Activated CD4-positive, alpha-beta memory T cell treated with anti-CD3 and anti-CD28 coated beads, Interleukin-2, amount 10 ng/mL, durations not matched to agents 7 days and 5 days (primary cell): Measurements from ENCODE around the gene GP9. TPM values are rescaled to one million over a fixed set of nuclear protein-coding genes. Genes with fewer than 3 reads are reported as not detected.

ENCODE experiments used
- CTCF ChIA-PET: fragments of 350-600 bp; sonication (Branson Sonifier 250); formaldehyde crosslinking; loops from one replicate; lab custom pipeline; 2021; ENCODE audit warnings: antibody characterized with exemption, inconsistent platforms; lab: Charles Lee
- POLR2A ChIA-PET: fragments of 350-600 bp; sonication (Branson Sonifier 250); formaldehyde crosslinking; loops from one replicate; lab custom pipeline; 2021; ENCODE audit warnings: antibody characterized with exemption; lab: Charles Lee
- DNase-seq: peaks from one replicate; pipeline ENCODE4 v3.0.0-alpha.2; 2020
- H3K27ac Mint-ChIP-seq: one replicate; pipeline ENCODE4 v1.8.0; 2021; ENCODE audit warnings: mild to moderate bottlenecking, mixed read lengths
- H3K27me3 Mint-ChIP-seq: one replicate; pipeline ENCODE4 v1.8.0; 2021; ENCODE audit warnings: mixed read lengths
- H3K36me3 Mint-ChIP-seq: one replicate; pipeline ENCODE4 v1.8.0; 2021; ENCODE audit warnings: low read depth, mixed read lengths
- H3K4me1 Mint-ChIP-seq: one replicate; pipeline ENCODE4 v1.8.0; 2021; ENCODE audit warnings: mixed read lengths
- H3K4me3 Mint-ChIP-seq: one replicate; pipeline ENCODE4 v1.8.0; 2021; ENCODE audit warnings: mild to moderate bottlenecking, mixed read lengths
- H3K9me3 Mint-ChIP-seq: one replicate; pipeline ENCODE4 v1.8.0; 2021; ENCODE audit warnings: mixed read lengths
- total RNA-seq, 2 experiments: library from RNA; stranded (reverse); gene quantifications; one replicate each; pipeline ENCODE4 v1.2.3, GENCODE V29; 2021

GP9 gene
- total RNA-seq, 2 experiments from 2014 or later, result not detected

GRCh38 chr3:129031476-129032215, 28.9 kb upstream of the GP9 start:
- Mint-ChIP-seq H3K27ac (no peak overlapping the region), H3K4me1 (peaks cover 7% of the 10 kb centered on the region), H3K36me3 (no peaks in the 10 kb centered on the region), H3K9me3 (no peaks in the 10 kb centered on the region), H3K4me3 (no peak overlapping the region), H3K27me3 (peaks cover 3% of the 10 kb centered on the region)
- POLR2A ChIA-PET, result no interaction called here
- CTCF ChIA-PET, result interaction anchor here (0.9 to 7.7 kb wide), 5 partner anchors 10 to 22 kb away, joined by 3 to 123 read pairs (median 3); no protein-coding TSS in a partner anchor
- DNase-seq, result no peak

GRCh38 chr3:129032716-129033115, 27.9 kb upstream of the GP9 start:
- peaks cover 3% of the 10 kb centered on the region for H3K27me3 Mint-ChIP-seq

GRCh38 chr3:129033151-129033550, 27.4 kb upstream of the GP9 start:
- ChIA-PET POLR2A (no interaction called here), CTCF (no interaction called here)
- Mint-ChIP-seq H3K36me3 (no peaks in the 10 kb centered on the region), H3K4me1 (peaks cover 4% of the 10 kb centered on the region), H3K4me3 (no peak overlapping the region), H3K27me3 (peaks cover 3% of the 10 kb centered on the region), H3K27ac (no peak overlapping the region), H3K9me3 (no peaks in the 10 kb centered on the region)
- no peak for DNase-seq

More at GRCh38 chr3:129032716-129033115, 27.9 kb upstream of the GP9 start:
- H3K4me1 Mint-ChIP-seq, result peaks cover 4% of the 10 kb centered on the region
- H3K4me3 Mint-ChIP-seq, result no peak overlapping the region
- CTCF ChIA-PET, result interaction anchor here (1.2 kb wide), 1 partner anchor 9 kb away, joined by 3 read pairs; no protein-coding TSS in a partner anchor
- H3K9me3 Mint-ChIP-seq, result no peaks in the 10 kb centered on the region
- H3K27ac Mint-ChIP-seq, result no peak overlapping the region
- POLR2A ChIA-PET, result no interaction called here
- DNase-seq, result no peak
- H3K36me3 Mint-ChIP-seq, result no peaks in the 10 kb centered on the region

GRCh38 chr3:129033633-129034321, 26.8 kb upstream of the GP9 start:
- peaks cover 5% of the 10 kb centered on the region for H3K27me3 Mint-ChIP-seq
- H3K27ac Mint-ChIP-seq, result no peak overlapping the region
- peaks cover 4% of the 10 kb centered on the region for H3K4me1 Mint-ChIP-seq
- CTCF ChIA-PET, result no interaction called here
- H3K36me3 Mint-ChIP-seq, result no peaks in the 10 kb centered on the region
- no peaks in the 10 kb centered on the region for H3K9me3 Mint-ChIP-seq
- POLR2A ChIA-PET, result no interaction called here
- no peak overlapping the region for H3K4me3 Mint-ChIP-seq
- no peak for DNase-seq

- Mint-ChIP-seq H3K27me3 (peaks cover 9% of the 10 kb centered on the region), H3K36me3 (no peaks in the 10 kb centered on the region), H3K4me3 (no peak overlapping the region), H3K9me3 (no peaks in the 10 kb centered on the region), H3K4me1 (peaks cover 4% of the 10 kb centered on the region), H3K27ac (no peak overlapping the region)
- DNase-seq, result no peak
- CTCF ChIA-PET, result interaction anchor here (1.0 kb wide), 1 partner anchor 64 kb away, joined by 3 read pairs; no protein-coding TSS in a partner anchor
- POLR2A ChIA-PET, result no interaction called here
Measured at GRCh38 chr3:129034642-129035041, 25.9 kb upstream of the GP9 start.

- no peak for DNase-seq
- Mint-ChIP-seq H3K27me3 (peaks cover 10% of the 10 kb centered on the region), H3K9me3 (no peaks in the 10 kb centered on the region), H3K36me3 (no peaks in the 10 kb centered on the region), H3K4me3 (no peak overlapping the region), H3K27ac (no peak overlapping the region), H3K4me1 (peaks cover 4% of the 10 kb centered on the region)
- ChIA-PET CTCF (interaction anchor here (1.0 to 2.2 kb wide), 3 partner anchors 18 to 65 kb away, joined by 3 to 9 read pairs (median 6); no protein-coding TSS in a partner anchor), POLR2A (no interaction called here)
Measured at GRCh38 chr3:129035360-129036221, 25.0 kb upstream of the GP9 start.

- H3K27ac Mint-ChIP-seq, result no peak overlapping the region
- DNase-seq, result no peak
- H3K36me3 Mint-ChIP-seq, result no peaks in the 10 kb centered on the region
- H3K9me3 Mint-ChIP-seq, result no peaks in the 10 kb centered on the region
- H3K27me3 Mint-ChIP-seq, result peaks cover 10% of the 10 kb centered on the region
- H3K4me3 Mint-ChIP-seq, result no peak overlapping the region
- POLR2A ChIA-PET, result no interaction called here
- CTCF ChIA-PET, result interaction anchor here (1.8 to 2.2 kb wide), 3 partner anchors 9 to 66 kb away, joined by 6 to 9 read pairs (median 9); no protein-coding TSS in a partner anchor
- peaks cover 4% of the 10 kb centered on the region for H3K4me1 Mint-ChIP-seq
Measured at GRCh38 chr3:129036222-129037092, 24.1 kb upstream of the GP9 start.

GRCh38 chr3:129037093-129037419, 23.5 kb upstream of the GP9 start:
- CTCF ChIA-PET, result interaction anchor here (1.8 to 2.2 kb wide), 3 partner anchors 10 to 67 kb away, joined by 6 to 9 read pairs (median 9); no protein-coding TSS in a partner anchor
- Mint-ChIP-seq H3K4me3 (no peak overlapping the region), H3K9me3 (no peaks in the 10 kb centered on the region), H3K36me3 (no peaks in the 10 kb centered on the region), H3K4me1 (peaks cover 4% of the 10 kb centered on the region), H3K27me3 (peaks cover 15% of the 10 kb centered on the region), H3K27ac (no peak overlapping the region)
- POLR2A ChIA-PET, result no interaction called here
- DNase-seq, result no peak

GRCh38 chr3:129038121-129038855, 22.3 kb upstream of the GP9 start:
- no peak for DNase-seq
- Mint-ChIP-seq H3K9me3 (no peaks in the 10 kb centered on the region), H3K4me1 (peaks cover 4% of the 10 kb centered on the region), H3K4me3 (no peak overlapping the region), H3K27ac (no peak overlapping the region), H3K36me3 (no peaks in the 10 kb centered on the region), H3K27me3 (peaks cover 27% of the 10 kb centered on the region)
- ChIA-PET CTCF (interaction anchor here (2.2 kb wide), 1 partner anchor 15 kb away, joined by 9 read pairs; no protein-coding TSS in a partner anchor), POLR2A (no interaction called here)

- Mint-ChIP-seq H3K9me3 (no peaks in the 10 kb centered on the region), H3K36me3 (no peaks in the 10 kb centered on the region), H3K27me3 (peaks cover 35% of the 10 kb centered on the region), H3K4me3 (no peak overlapping the region), H3K4me1 (peaks cover 4% of the 10 kb centered on the region), H3K27ac (no peak overlapping the region)
- CTCF ChIA-PET, result no interaction called here
- DNase-seq, result no peak
- POLR2A ChIA-PET, result interaction anchor here (1.1 kb wide), 1 partner anchor 238 kb away, joined by 3 read pairs; no protein-coding TSS in a partner anchor
Measured at GRCh38 chr3:129039271-129040038, 21.1 kb upstream of the GP9 start.

GRCh38 chr3:129040039-129040336, 20.6 kb upstream of the GP9 start:
- no peaks in the 10 kb centered on the region for H3K36me3 Mint-ChIP-seq
- no peak overlapping the region for H3K27ac Mint-ChIP-seq
- no peak overlapping the region for H3K4me3 Mint-ChIP-seq
- DNase-seq, result no peak
- ChIA-PET POLR2A (interaction anchor here (1.1 kb wide), 1 partner anchor 237 kb away, joined by 3 read pairs; no protein-coding TSS in a partner anchor), CTCF (no interaction called here)
- H3K9me3 Mint-ChIP-seq, result no peaks in the 10 kb centered on the region
- H3K27me3 Mint-ChIP-seq, result peaks cover 39% of the 10 kb centered on the region
- peaks cover 6% of the 10 kb centered on the region for H3K4me1 Mint-ChIP-seq
